Measurements from ENCODE around the gene HID1.

Gene HID1

GRCh38 chr17:74953134-74953687 is 19.3 kb downstream of the HID1 start:
- H3K4me3 ChIP-seq (ENCODE audit: low read depth, low read length) = no peak overlapping the region
- TF ChIP-seq CTCF (IDR thresholded peaks at IDR 0.05; ENCODE audit: insufficient read depth, low read depth, low read length, missing control alignments) = no peak
- DNase-seq (ENCODE audit: low read depth) = no peak

DNA sequence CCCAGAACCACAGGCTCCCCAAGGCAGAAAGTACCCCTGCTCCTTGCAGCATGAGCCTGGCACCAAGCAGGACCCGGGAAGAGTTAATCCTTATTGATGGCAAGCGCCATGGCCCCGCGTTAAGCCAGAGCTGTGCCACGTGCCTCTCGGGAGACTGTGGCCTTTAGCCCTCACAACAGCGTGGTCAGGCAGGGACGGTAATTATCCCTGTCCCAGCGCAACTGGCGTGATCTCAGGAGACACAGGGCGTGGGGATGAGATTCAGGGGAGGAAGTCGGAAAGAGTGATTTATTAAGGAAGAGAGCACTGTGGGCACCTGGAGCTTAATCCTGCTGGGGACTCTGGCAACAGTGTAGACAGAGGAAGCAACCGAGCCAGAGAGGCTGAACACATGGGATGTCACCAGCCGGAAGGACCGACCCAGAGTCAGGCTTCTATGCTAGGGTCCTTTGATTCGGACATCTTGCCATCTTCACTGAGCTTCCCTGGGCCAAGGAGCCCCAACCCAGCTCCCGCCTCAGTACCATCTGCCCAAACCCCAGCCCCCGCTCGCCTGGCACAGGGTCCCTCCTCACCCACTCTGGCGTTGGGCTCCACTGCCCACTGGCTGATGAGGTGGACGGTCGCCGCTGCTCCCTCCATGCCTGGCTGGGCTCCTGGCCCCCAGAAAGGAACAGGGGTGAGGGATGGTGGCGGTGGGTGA is 20.0 kb downstream of the HID1 start:
- TF ChIP-seq CTCF (IDR thresholded peaks at IDR 0.05; ENCODE audit: insufficient read depth, low read depth, low read length, missing control alignments) = no peak
- no peak overlapping the region for H3K4me3 ChIP-seq (ENCODE audit: low read depth, low read length)
- DNase-seq (ENCODE audit: low read depth) = no peak

GRCh38 chr17:74951680-74952421 is 20.7 kb downstream of the HID1 start:
- no peak overlapping the region for H3K4me3 ChIP-seq (ENCODE audit: low read depth, low read length)
- no peak for DNase-seq (ENCODE audit: low read depth)
- no peak for TF ChIP-seq CTCF (IDR thresholded peaks at IDR 0.05; ENCODE audit: insufficient read depth, low read depth, low read length, missing control alignments)

DNA sequence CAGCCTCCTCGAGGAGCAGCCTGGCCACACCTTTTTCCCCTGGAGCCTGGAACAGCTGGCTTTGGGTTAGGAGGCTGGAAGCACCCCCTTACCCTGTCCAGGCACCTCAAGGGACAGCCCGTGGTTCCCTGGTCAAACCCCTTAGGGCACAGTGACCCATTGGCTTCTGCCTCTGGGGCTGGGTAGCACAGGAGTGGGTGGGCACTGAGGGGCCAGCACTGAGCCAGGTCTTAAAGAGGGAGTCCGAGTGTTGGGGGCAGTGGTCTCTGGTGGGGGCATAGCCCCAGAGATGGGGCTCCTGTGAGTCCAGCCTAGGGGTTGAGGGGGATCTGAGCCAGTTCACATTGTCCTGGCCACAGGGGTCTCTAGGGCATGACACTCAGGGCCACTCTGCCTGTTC is 21.5 kb downstream of the HID1 start:
- DNase-seq (ENCODE audit: low read depth) = no peak
- no peak overlapping the region for H3K4me3 ChIP-seq (ENCODE audit: low read depth, low read length)

GRCh38 chr17:74950207-74950606 is 22.4 kb downstream of the HID1 start:
- DNase-seq (ENCODE audit: low read depth) = no peak

More for the DNA sequence above, 21.5 kb downstream of the HID1 start:
- no peak for TF ChIP-seq CTCF (IDR thresholded peaks at IDR 0.05; ENCODE audit: insufficient read depth, low read depth, low read length, missing control alignments)

DNA sequence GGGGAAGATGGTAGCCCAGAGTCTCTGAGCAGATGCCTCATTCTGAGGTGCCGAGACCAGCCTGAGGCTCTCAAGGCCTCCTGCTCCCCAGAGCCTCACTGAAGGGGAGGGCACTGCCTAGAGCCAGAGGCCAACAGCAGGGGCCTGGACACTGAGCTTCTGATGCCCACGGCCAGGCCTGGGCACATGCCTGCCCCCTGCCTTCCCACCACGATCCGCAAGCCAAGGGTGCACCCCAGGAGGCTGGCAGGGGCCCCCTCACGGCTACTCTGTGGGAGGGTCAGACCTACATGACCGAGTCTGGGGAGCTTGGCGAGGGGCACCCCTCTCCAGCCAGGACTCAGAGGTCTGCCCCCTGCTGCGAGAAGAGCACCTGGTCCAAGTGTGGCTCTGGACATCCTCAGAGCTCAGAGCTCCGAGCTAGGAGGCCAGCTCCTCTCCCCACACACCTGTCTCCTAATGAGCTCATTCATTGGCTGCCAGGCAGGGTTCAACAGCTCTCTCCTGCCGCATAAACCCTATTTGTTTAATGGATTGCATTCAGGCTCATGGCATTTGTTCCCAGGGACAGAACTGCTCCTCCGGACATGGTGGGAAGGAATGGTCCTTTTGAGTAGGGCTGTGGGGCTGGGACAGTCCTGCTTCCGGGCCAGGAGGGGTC is 23.0 kb downstream of the HID1 start:
- H3K4me3 ChIP-seq (ENCODE audit: low read depth, low read length) = no peak overlapping the region
- no peak for DNase-seq (ENCODE audit: low read depth)
- no peak for TF ChIP-seq CTCF (IDR thresholded peaks at IDR 0.05; ENCODE audit: insufficient read depth, low read depth, low read length, missing control alignments)

More at GRCh38 chr17:74950207-74950606, 22.4 kb downstream of the HID1 start:
- no peak for TF ChIP-seq CTCF (IDR thresholded peaks at IDR 0.05; ENCODE audit: insufficient read depth, low read depth, low read length, missing control alignments)
- no peak overlapping the region for H3K4me3 ChIP-seq (ENCODE audit: low read depth, low read length)

All from GM12865 (cell line).